GM21576 (cell line): Measurements from ENCODE around the gene TBC1D8.

Experiments used
- ATAC-seq: cut with Tn5 transposase; IDR thresholded peaks from one replicate; pipeline ENCODE4 v1.9.1; 2021; ENCODE audit warnings: mild to moderate bottlenecking, moderate library complexity; ENCODE audit not compliant: unreplicated experiment

The TBC1D8 gene

DNA sequence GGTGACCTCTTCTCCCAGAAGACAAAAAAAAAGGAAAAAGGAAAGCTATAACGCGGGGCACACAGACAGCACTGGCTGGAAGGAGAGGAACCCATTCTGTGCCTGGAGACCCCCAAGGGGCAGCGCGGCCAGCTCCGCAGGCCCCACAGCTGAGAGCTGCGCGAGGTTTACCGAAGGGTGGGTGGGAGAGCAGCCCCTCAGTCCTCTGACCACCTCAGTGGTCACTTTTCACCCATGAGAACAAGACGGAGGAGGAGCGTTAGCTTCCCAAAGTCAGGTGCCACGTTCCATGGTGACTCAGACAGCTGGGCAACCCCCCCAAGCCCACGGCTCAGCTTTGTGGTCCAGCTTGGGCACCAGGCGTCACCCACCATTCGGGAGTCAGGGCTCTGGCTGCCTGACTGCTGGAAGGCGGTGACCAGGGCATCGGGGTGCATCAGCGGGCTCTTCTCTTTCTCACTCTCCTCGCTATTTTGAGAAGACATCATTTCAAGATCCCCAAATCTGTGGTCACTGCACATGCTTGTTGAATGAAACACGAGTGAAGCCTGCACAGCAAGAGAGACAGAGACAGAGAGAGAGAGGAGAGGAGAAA is 113.9 kb downstream of the TBC1D8 start:
- no peak for ATAC-seq

DNA sequence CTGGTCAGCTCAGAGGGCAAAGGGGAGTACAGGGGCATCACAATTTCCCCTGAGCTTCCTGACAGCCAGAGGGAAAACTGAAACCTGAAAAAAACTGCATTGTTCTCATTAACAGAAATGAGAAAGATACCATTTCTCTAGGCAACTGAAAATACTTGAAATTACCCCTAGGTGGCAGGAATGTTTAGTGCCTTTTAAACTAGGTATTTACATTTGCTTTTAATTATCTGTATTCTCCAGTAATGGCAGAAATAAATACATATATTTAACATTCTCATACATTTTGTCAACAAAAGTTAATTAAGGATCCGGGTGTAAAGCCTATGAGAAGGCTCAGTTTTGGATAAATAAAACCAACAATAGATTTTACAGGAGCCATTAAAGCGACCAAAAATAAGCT is 114.6 kb downstream of the TBC1D8 start:
- no peak for ATAC-seq

GRCh38 chr2:101032084-101032776 is 119.0 kb downstream of the TBC1D8 start:
- ATAC-seq, result no peak

GRCh38 chr2:101030866-101031554 is 120.2 kb downstream of the TBC1D8 start:
- ATAC-seq, result no peak

DNA sequence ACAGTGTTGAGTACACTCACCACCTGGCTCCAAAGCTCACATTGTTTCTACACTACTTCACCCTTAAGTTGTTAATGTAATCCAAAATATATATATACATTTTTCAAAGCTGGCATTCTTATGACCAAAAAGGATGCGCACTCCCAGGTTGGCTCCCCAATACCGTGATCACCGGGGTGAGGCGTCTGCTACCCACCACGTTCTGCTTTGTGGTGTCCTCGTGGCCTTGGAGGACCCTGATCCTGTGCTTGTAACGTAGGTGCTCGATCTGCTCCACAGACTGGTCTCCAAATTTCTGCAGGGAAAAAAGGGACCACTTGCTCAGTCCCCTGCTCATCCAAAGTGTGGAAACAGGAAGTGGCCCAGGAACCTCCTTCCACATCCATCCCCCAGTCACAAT is 123.3 kb downstream of the TBC1D8 start:
- ATAC-seq, result no peak

DNA sequence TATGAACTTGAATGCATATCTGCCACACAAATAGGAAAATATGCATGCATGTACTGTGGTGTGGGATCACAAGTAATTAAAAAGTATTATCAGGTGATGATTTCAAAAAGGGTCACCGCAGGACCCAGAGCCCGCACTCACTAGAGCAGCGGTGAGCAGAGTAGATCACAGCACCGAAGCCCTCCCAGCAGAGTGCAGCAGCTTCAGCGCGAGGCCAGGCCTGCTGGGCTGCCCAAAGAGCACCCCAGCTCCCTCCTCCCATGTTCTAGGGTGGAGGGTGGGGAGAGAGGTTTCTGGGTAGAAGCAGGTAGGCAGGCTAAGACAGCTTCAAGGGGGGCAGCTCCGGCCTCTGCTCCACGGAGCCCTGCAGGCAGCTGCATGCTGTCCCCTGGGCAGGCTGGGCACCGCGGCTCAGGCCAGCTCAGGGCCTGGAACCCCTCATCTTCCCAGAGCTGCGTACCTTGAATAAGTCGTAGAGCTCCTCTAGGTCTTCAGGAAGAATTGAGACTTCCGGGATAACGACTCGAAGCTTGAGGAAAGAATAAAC is 124.2 kb downstream of the TBC1D8 start:
- ATAC-seq, result no peak

- ATAC-seq, result no peak
Observed at GRCh38 chr2:101026253-101026701, 124.9 kb downstream of the TBC1D8 start.

GRCh38 chr2:101025561-101025960 is 125.6 kb downstream of the TBC1D8 start:
- ATAC-seq, result no peak

GRCh38 chr2:101023327-101024107 is 127.7 kb downstream of the TBC1D8 start:
- ATAC-seq, result no peak

DNA sequence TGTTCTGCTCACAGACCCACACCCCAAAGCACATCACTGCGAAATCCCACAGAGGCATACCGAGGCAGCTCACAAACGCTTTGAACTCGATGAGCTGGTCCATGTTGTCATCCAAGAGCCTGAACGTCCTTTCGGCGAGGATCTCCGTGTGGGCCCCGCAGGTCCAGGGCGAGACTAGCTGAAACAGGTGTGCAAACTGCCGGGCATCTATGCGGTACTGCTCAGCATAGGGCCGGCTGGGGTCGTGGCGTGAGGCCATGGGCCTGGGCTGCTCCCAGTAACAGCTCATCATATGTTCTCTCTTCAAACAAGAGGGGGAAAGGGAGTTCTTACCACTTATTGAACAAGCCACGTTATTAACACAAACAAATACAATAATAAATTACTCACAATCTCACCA is 129.0 kb downstream of the TBC1D8 start:
- no peak for ATAC-seq

DNA sequence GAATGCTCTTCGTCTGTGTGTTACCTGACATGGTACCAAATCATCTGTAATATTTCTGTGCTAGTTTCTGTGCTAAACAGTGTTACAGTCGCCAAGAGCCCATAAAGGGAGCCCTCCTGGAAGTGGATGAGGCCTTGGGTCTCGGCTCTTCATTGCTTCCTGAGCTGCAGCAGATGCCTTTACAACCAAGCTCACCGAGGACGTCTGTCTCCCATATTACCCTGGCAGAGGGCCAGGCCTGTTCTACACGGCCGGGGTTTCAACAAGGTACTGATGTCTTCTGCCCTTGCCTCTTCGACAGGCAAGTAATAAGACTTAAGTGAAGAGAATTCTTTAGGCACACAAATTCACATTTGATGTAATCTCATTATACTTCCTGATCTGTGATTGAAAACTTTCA is 132.2 kb downstream of the TBC1D8 start:
- no peak for ATAC-seq

DNA sequence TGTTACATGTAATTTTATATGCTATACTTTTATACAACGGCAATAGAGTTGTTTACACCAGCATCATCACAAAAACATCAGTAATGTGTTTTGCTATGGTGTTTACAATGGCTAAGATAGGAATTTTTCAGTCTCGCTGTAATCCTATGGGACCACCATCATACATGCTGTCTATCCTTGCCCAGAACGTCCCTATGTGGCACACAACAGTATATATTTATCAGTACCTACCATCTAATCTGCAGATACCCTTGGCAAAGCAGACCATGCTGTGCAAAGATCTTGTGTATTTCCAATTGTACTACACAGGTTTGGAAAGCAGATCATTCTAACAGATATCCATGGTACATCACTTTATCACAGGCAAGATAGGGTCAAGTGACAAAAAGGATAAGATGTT is 133.8 kb downstream of the TBC1D8 start:
- no peak for ATAC-seq

GRCh38 chr2:101014264-101014857 is 136.8 kb downstream of the TBC1D8 start:
- ATAC-seq, result no peak

- no peak for ATAC-seq
Observed at GRCh38 chr2:101012706-101013181, 138.4 kb downstream of the TBC1D8 start.

DNA sequence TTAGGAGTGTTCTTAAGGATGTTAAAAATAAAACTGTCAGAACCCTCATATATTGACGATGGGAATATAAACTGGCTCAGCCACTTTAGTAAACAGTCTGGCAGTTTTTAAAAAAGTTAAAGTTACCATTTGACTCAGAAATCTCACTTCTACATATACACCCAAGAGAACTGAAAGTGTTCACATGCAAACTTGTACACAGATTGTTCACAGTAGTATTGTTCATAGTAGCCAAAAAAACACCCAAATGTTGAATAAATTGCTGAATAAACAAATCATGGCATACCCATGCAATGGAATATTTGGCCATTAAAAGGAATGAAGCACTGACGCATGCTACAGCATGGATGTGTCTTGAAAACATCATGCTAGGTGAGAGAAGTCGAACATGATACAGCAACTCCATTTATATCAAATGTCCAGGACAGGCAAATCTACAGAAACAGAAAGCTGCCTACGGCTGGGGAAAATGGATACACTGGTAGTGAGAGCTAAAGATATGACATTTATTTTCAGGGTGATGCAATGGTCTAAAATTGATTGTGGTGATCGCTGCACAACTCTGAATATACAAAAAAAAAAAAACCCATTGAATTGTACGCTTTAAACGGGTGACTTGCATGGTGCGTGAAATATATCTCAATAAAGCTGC is 139.0 kb downstream of the TBC1D8 start:
- ATAC-seq, result peak; percentile 92

DNA sequence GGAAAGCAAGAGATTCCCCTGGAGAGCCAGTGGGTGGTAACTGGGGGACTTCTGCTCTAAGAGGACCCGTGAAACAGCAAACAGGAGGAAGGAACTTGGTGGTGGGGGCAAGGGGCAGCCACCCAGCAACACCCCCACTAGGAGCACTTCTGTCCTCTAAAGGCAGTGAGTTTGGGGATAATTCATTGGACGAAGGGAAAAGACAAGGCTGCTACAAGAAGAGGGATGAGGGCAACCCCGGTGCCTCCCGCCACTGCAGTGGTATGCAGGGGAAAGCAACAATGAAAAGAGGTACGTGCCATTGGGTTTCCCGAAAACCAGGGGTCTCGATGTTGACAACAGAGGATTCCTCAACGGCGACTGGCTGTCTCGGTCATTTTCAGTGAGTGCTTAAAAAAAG is 140.0 kb downstream of the TBC1D8 start:
- no peak for ATAC-seq

DNA sequence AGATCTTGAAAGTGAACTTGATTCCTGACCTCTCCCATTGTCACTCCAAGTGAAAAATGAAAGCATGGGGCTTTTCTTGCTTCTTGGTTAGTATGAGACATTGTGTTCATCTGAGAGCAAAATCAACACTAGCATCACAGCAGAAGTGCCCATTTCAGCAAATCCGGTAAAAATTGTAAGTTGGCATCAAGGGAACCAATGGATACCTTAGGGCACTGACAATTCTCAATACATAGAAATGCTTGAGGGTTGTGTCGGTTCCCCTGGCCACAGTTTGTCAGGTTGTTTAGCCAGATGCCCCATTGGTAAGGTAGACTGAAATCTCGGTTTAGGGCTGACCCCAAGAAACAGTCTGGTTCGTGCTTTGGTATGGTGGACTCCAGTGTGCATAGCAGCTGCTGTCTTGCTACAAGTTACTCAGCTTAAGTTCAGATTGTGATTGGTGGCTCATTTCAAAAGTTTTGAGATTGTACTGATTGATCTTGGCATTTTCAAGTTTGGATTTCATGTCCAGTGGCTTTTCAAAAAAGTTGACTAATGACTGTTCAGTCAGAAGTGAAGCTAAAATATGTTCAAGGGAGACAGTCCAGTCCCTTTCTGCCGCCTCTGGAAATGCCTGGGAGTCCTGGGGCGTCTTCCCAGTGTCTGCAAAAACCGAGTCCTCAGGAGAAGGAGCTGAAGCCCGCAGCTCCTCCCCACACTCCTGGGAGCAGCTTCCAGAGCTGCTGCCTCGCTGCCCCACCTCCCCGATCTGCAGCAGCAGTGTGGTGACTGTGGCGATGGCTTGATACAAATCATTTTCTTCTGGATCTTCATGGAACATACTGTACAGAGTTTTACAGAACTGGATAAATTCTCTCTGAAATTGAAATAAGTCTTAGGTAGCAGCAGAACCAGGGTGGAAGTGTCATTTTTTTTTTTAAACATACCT is 143.5 kb downstream of the TBC1D8 start:
- no peak for ATAC-seq

GRCh38 chr2:101006065-101006715 is 145.0 kb downstream of the TBC1D8 start:
- no peak for ATAC-seq
